Neutrophil (primary cell): ENCODE data around the gene VSNL1.

Source experiments
- H3K27ac ChIP-seq: fragments of 200-600 bp; sonication (generic); 2 replicates; pipeline ENCODE4 v1.5.1; 2016; ENCODE audit warnings: mild to moderate bottlenecking, moderate library complexity
- H3K27me3 ChIP-seq: fragments of 200-600 bp; sonication (generic); 2 replicates; pipeline ENCODE4 v1.6.0; 2016; ENCODE audit warnings: mild to moderate bottlenecking
- H3K36me3 ChIP-seq: fragments of 200-600 bp; sonication (generic); 2 replicates; pipeline ENCODE4 v1.5.1; 2017
- H3K4me1 ChIP-seq, 2 experiments: fragments of 200-600 bp in 1 of 2; sonication (generic) in 1 of 2; 1 replicate in 1 of 2; 2 replicates in 1 of 2; pipeline versions ENCODE4 v1.5.1 to v1.6.1; 2013 to 2016; ENCODE audit warnings: low read depth in 1 of 2, low read length in 1 of 2, mild to moderate bottlenecking in 1 of 2, moderate library complexity in 1 of 2; ENCODE audit not compliant: control insufficient read depth in 1 of 2, insufficient read depth in 1 of 2
- H3K4me3 ChIP-seq, 2 experiments: fragments of 200-600 bp in 1 of 2; sonication (generic) in 1 of 2; 1 replicate in 1 of 2; 2 replicates in 1 of 2; pipeline ENCODE4 v1.5.1; 2013 to 2016; ENCODE audit warnings: low read depth in 1 of 2, low read length in 1 of 2, mild to moderate bottlenecking in 1 of 2, moderate library complexity in 1 of 2
- H3K9me3 ChIP-seq: fragments of 200-600 bp; sonication (generic); 2 replicates; pipeline ENCODE4 v1.5.1; 2016
- TF ChIP-seq, protein P1 (sequence below): fragments of 200-600 bp; sonication (generic); IDR thresholded peaks from 2 replicates; pipeline ENCODE4 v1.5.1; 2016; ENCODE audit warnings: antibody characterized with exemption

The VSNL1 gene

DNA sequence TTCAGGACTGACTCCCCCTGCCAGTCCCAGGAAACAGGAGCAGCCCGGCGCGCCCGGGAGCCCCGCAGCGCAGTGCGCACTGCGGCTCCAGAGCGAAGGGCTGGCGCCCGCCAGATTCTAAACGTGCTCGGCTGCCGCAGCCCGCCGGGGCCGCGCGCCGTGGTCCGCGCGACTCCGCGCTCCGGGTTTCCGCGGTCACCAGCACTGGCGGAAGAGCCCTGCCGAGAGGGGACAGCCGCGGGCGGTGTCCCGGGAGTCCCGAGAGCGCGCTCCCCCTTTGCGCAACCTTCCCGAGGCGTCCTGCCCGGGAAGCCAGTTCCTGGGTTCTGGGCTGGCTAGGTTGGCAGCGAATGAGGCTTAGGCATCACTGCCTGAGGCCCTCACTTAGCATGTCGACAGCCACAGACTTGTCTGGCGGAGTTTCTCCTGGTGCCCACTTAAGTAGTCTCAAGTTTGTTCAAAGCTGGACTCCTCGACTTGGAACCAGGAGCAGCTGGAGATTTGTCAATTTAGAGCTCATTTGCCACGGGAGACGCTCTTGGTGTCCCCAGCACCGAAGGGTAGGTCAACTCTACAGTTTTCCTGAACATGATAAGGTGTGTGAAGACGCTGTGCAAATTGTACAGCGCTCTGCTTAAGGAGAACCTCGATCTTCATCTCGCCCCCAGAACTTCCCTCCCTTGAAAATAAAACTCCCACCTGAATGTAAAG is 1.5 kb upstream of the VSNL1 start:
- Histone ChIP-seq H3K4me3 (no peak overlapping the region), H3K27ac (no peak overlapping the region), H3K36me3 (no peaks in the 10 kb centered on the region), H3K9me3 (no peaks in the 10 kb centered on the region), H3K4me1 (no peaks in the 10 kb centered on the region), H3K27me3 (peaks cover 88% of the 10 kb centered on the region)
- TF ChIP-seq, protein P1, sequence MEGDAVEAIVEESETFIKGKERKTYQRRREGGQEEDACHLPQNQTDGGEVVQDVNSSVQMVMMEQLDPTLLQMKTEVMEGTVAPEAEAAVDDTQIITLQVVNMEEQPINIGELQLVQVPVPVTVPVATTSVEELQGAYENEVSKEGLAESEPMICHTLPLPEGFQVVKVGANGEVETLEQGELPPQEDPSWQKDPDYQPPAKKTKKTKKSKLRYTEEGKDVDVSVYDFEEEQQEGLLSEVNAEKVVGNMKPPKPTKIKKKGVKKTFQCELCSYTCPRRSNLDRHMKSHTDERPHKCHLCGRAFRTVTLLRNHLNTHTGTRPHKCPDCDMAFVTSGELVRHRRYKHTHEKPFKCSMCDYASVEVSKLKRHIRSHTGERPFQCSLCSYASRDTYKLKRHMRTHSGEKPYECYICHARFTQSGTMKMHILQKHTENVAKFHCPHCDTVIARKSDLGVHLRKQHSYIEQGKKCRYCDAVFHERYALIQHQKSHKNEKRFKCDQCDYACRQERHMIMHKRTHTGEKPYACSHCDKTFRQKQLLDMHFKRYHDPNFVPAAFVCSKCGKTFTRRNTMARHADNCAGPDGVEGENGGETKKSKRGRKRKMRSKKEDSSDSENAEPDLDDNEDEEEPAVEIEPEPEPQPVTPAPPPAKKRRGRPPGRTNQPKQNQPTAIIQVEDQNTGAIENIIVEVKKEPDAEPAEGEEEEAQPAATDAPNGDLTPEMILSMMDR, result no peak

DNA sequence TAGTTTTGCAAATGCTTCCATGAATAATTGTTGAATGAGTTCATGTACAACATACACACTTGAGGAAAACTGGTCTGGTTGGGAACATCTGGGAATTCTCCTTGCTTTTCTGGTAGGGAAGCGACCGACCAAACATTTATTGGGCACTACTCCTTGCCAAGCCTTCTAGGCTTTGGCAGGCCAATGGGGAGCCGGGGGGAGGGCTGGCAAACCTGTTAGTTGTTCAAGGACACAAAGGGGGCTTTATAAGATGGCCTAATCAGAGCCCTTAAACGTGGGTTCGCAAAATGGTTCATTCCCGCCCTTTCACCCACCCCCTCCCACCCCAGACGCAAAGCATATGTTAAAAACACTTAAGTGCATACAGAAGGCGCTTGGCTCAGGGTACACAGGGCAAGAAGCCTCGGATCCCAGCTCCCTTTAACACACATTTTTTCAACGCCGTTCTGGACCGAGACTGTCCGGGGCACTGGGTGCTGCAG is 844 bp upstream of the VSNL1 start:
- Histone ChIP-seq H3K4me3 (no peak overlapping the region), H3K9me3 (no peaks in the 10 kb centered on the region), H3K27ac (no peak overlapping the region), H3K36me3 (no peaks in the 10 kb centered on the region), H3K4me1 (no peaks in the 10 kb centered on the region), H3K27me3 (peaks cover 95% of the 10 kb centered on the region)
- TF ChIP-seq, protein P1, result no peak

DNA sequence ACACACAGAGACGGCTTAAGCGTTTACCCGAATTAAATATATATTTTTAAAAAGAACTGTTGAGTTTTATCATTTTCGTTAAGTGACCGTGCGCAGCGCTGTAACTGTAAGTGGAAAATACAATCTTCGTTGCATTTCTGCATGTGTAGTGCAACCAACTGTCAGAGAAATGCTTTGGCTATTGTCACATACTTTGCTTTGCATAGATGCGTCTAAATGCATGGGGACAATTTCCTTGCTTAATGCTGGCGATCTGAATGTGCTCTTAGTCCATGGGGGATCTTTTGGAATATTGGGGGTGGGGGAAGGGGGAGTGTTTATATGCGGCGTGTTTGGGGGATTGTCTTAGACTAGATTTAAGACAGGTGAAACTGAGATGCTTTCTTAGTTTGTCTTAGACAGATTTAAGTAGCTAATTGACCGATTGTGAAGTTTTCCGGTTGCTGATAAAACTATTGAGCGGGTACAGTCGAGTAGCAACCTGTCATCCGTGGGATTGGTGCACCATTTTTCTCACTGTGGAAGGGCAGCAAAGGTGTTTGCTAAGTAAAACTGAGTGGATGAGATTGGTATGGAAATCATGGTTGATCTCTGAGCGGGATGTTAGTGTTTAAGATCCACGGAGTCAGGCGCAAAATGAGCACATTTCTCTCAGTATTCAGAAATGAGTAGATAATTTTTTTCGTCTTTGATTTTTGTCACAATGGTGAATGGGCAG is 476 bp downstream of the VSNL1 start:
- Histone ChIP-seq H3K9me3 (no peaks in the 10 kb centered on the region), H3K4me3 (no peak overlapping the region), H3K27me3 (peaks cover 88% of the 10 kb centered on the region), H3K27ac (no peak overlapping the region), H3K4me1 (no peaks in the 10 kb centered on the region), H3K36me3 (no peaks in the 10 kb centered on the region)
- TF ChIP-seq, protein P1, result no peak

DNA sequence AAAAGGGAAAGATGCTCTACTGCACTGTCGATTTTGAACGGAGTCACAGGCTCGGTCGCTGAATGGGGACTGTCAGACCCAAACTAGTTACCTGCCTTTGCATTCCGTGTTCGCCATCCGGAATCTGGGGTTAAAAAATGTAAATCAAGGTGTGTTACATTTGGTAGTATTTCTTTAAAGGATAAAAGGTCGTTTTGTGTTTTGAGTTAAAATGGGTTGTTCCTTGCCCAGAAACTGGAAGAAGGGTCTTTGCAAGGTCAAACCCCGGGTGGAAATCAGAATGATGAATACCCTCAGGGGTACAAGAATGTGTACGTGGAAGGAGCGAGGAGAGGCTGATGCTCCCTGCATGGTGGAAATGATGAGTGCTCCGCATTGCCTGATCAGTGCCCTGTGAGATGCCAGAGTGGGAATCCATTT is 1.0 kb downstream of the VSNL1 start:
- no peak overlapping the region for H3K4me3 ChIP-seq
- H3K27me3 ChIP-seq, result peaks cover 83% of the 10 kb centered on the region
- TF ChIP-seq, protein P1, result no peak

DNA sequence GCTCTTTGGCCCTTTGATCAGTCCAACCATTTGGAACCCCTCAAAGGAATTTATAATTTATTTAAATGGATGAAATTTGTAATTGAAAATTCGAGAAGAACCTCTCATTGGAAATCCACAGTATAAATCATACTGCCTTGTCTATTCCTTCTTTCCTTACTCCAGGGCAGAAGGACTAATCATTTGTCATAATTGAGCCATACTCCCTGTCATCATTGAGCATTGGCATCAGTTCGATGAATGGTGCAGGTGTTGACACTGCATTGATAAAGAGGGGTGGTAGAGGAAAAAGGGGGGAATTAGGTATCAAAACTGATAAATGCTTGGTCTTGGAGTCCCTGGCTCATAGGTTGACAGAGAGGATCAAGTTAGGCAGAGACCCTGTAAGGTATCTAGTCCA is 2.0 kb downstream of the VSNL1 start:
- H3K36me3 ChIP-seq, result no peaks in the 10 kb centered on the region
- peaks cover 74% of the 10 kb centered on the region for H3K27me3 ChIP-seq
- no peak overlapping the region for H3K27ac ChIP-seq
- H3K9me3 ChIP-seq, result no peaks in the 10 kb centered on the region
- no peak overlapping the region for H3K4me3 ChIP-seq
- TF ChIP-seq, protein P1, result no peak
- no peaks in the 10 kb centered on the region for H3K4me1 ChIP-seq

More for the DNA sequence above, 1.0 kb downstream of the VSNL1 start:
- Histone ChIP-seq H3K36me3 (no peaks in the 10 kb centered on the region), H3K4me1 (no peaks in the 10 kb centered on the region), H3K27ac (no peak overlapping the region), H3K9me3 (no peaks in the 10 kb centered on the region)
